Astrocyte (in vitro differentiated cells and primary cell): ENCODE measurements around the gene TATDN3. TPM values are rescaled to one million over a fixed set of nuclear protein-coding genes. Genes with fewer than 3 reads are reported as not detected.

Experiments used
- DNase-seq: peaks from one replicate; pipeline ENCODE4 v3.0.0-alpha.2; 2010; ENCODE audit warnings: low read depth
- FAIRE-seq: peaks from 2 replicates; lab custom pipeline; 2011; peaks lifted over from hg19 to GRCh38; lab: Jason Lieb, UNC
- H2AFZ ChIP-seq: 2 replicates; pipeline ENCODE4 v1.6.0; 2012; ENCODE audit warnings: low read depth, low read length, inconsistent platforms
- H3K27ac ChIP-seq: 2 replicates; pipeline ENCODE4 v1.5.1; 2011; ENCODE audit warnings: low read depth, low read length, inconsistent platforms
- H3K27me3 ChIP-seq: 2 replicates; pipeline ENCODE4 v1.6.0; 2011; ENCODE audit warnings: low read length, inconsistent platforms; ENCODE audit not compliant: insufficient read depth
- H3K36me3 ChIP-seq: 2 replicates; pipeline ENCODE4 v1.5.1; 2011; ENCODE audit warnings: low read length, inconsistent platforms; ENCODE audit not compliant: insufficient read depth
- H3K4me1 ChIP-seq: 2 replicates; pipeline ENCODE4 v1.5.1; 2011; ENCODE audit warnings: low read length, inconsistent platforms; ENCODE audit not compliant: insufficient read depth
- H3K4me2 ChIP-seq: 2 replicates; pipeline ENCODE4 v1.6.0; 2012; ENCODE audit warnings: low read length, inconsistent platforms
- H3K4me3 ChIP-seq: 2 replicates; pipeline ENCODE4 v1.5.1; 2011; ENCODE audit warnings: low read depth, mild to moderate bottlenecking, low read length, inconsistent platforms; ENCODE audit not compliant: insufficient read depth
- H3K79me2 ChIP-seq: 2 replicates; pipeline ENCODE4 v1.6.0; 2012; ENCODE audit warnings: mild to moderate bottlenecking, low read length, inconsistent platforms; ENCODE audit not compliant: insufficient read depth
- H3K9ac ChIP-seq: 2 replicates; pipeline ENCODE4 v1.6.0; 2012; ENCODE audit warnings: mild to moderate bottlenecking, low read length, inconsistent platforms
- H3K9me3 ChIP-seq: 2 replicates; pipeline ENCODE4 v1.5.1; 2012; ENCODE audit warnings: low read depth, mild to moderate bottlenecking, low read length, inconsistent platforms; ENCODE audit not compliant: insufficient read depth
- H4K20me1 ChIP-seq: 2 replicates; pipeline ENCODE4 v1.6.0; 2012; ENCODE audit warnings: low read length, inconsistent platforms; ENCODE audit not compliant: insufficient read depth
- H3K27ac Mint-ChIP-seq: one replicate; pipeline ENCODE4 v1.8.0; 2021; ENCODE audit warnings: mild to moderate bottlenecking, mixed read lengths; ENCODE audit not compliant: unreplicated experiment
- H3K27me3 Mint-ChIP-seq: one replicate; pipeline ENCODE4 v1.8.0; 2021; ENCODE audit warnings: low read depth, mixed read lengths; ENCODE audit not compliant: unreplicated experiment
- H3K36me3 Mint-ChIP-seq: one replicate; pipeline ENCODE4 v1.8.0; 2021; ENCODE audit warnings: low read depth, mixed read lengths; ENCODE audit not compliant: unreplicated experiment
- H3K4me1 Mint-ChIP-seq: one replicate; pipeline ENCODE4 v1.8.0; 2021; ENCODE audit warnings: low read depth, mixed read lengths; ENCODE audit not compliant: unreplicated experiment
- H3K4me3 Mint-ChIP-seq: one replicate; pipeline ENCODE4 v1.8.0; 2021; ENCODE audit warnings: mild to moderate bottlenecking, moderate library complexity, mixed read lengths; ENCODE audit not compliant: unreplicated experiment
- H3K9me3 Mint-ChIP-seq: one replicate; pipeline ENCODE4 v1.8.0; 2021; ENCODE audit warnings: mild to moderate bottlenecking, mixed read lengths; ENCODE audit not compliant: unreplicated experiment
- EZH2 ChIP-seq: IDR thresholded peaks from 2 replicates; pipeline ENCODE4 v1.6.1; 2012; ENCODE audit warnings: mild to moderate bottlenecking, low read length, inconsistent platforms; ENCODE audit not compliant: insufficient read depth
- total RNA-seq: library from RNA; stranded (reverse); gene quantifications from 2 replicates; pipeline ENCODE4 v1.2.1, GENCODE V29; 2021
- TF ChIP-seq, protein P1 (sequence below): IDR thresholded peaks from 2 replicates; pipeline ENCODE4 v1.5.1; 2011; ENCODE audit warnings: low read depth, mild to moderate bottlenecking, inconsistent platforms, low read length, moderate library complexity; ENCODE audit not compliant: insufficient read depth

The TATDN3 gene
- total RNA-seq, 1 donor from 2014 or later = 8.6 TPM

- peaks cover 18% of the 10 kb centered on the region for H4K20me1 ChIP-seq
- no peak for DNase-seq
- H3K36me3 Mint-ChIP-seq = peaks cover 2% of the 10 kb centered on the region
- H3K27me3 Mint-ChIP-seq = no peaks in the 10 kb centered on the region
- H3K79me2 ChIP-seq = peaks cover 34% of the 10 kb centered on the region
- no peak overlapping the region for H3K27ac ChIP-seq
- peaks cover 4% of the 10 kb centered on the region for H3K4me1 Mint-ChIP-seq
- no peak overlapping the region for H3K27ac Mint-ChIP-seq
- no peak overlapping the region for H3K4me3 Mint-ChIP-seq
- H3K36me3 ChIP-seq = no peaks in the 10 kb centered on the region
- peak overlapping the region; percentile 91 for H3K9ac ChIP-seq
- no peak for FAIRE-seq
- no peak for TF ChIP-seq EZH2
- TF ChIP-seq, protein P1, sequence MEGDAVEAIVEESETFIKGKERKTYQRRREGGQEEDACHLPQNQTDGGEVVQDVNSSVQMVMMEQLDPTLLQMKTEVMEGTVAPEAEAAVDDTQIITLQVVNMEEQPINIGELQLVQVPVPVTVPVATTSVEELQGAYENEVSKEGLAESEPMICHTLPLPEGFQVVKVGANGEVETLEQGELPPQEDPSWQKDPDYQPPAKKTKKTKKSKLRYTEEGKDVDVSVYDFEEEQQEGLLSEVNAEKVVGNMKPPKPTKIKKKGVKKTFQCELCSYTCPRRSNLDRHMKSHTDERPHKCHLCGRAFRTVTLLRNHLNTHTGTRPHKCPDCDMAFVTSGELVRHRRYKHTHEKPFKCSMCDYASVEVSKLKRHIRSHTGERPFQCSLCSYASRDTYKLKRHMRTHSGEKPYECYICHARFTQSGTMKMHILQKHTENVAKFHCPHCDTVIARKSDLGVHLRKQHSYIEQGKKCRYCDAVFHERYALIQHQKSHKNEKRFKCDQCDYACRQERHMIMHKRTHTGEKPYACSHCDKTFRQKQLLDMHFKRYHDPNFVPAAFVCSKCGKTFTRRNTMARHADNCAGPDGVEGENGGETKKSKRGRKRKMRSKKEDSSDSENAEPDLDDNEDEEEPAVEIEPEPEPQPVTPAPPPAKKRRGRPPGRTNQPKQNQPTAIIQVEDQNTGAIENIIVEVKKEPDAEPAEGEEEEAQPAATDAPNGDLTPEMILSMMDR = no peak
- H3K4me3 ChIP-seq = peak overlapping the region; percentile 89
- H3K4me1 ChIP-seq = peaks cover 24% of the 10 kb centered on the region
- no peaks in the 10 kb centered on the region for H3K27me3 ChIP-seq
- no peak overlapping the region for H2AFZ ChIP-seq
- H3K9me3 ChIP-seq = no peaks in the 10 kb centered on the region
- H3K4me2 ChIP-seq = peak overlapping the region; percentile 96
- no peaks in the 10 kb centered on the region for H3K9me3 Mint-ChIP-seq
Observed at GRCh38 chr1:212856755-212857154, 65.1 kb downstream of the TATDN3 start.

DNA sequence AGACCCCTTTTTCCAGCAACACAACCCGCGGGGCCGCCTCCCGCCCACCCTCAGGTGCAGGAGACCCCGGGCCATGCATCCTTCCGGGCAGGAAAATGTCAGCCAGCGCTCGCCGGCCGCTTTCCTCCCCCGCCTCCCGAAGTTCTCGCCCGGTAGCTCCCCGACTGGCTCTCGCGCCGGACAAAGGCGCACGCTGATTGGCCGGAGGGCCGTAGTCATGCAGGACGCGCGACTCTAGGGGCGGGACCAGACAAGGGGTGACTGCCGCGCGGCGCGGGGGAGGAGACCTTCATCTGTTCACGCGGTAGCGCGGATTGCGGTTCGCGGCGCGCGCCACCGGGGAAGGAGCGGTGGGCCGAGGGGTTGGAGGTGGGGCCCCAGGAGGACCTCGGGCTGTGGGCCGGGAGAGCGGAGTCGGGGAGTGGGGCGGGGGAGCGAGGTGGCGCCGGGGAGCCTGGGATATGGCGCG, 66.3 kb downstream of the TATDN3 start, which contains the start of gene FLVCR1:
Gene FLVCR1, plus strand, starts transcription at position 284 of the 469 bp plus-strand sequence. Its CDS starts 178 bp downstream, at position 462.
- Mint-ChIP-seq H3K4me1 (peaks cover 4% of the 10 kb centered on the region), H3K27ac (peak within 1 kb of the TSS; percentile 98), H3K36me3 (peaks cover 2% of the 10 kb centered on the region), H3K9me3 (no peaks in the 10 kb centered on the region), H3K27me3 (no peaks in the 10 kb centered on the region), H3K4me3 (no peak within 1 kb of the TSS)
- no peaks in the 10 kb centered on the region for H3K36me3 ChIP-seq
- H4K20me1 ChIP-seq = peaks cover 18% of the 10 kb centered on the region
- peak within 1 kb of the TSS; percentile 91 for H3K9ac ChIP-seq
- FAIRE-seq (no peak), DNase-seq (peak; percentile 89)
- TF ChIP-seq EZH2 = no peak
- TF ChIP-seq, protein P1 = no peak
- H2AFZ ChIP-seq = peak within 1 kb of the TSS; percentile 82
- H3K9me3 ChIP-seq = no peaks in the 10 kb centered on the region
- H3K27ac ChIP-seq = peak within 1 kb of the TSS; percentile 65
- H3K27me3 ChIP-seq = no peaks in the 10 kb centered on the region
- H3K4me1 ChIP-seq = peaks cover 24% of the 10 kb centered on the region
- H3K79me2 ChIP-seq = peaks cover 47% of the 10 kb centered on the region
- H3K4me3 ChIP-seq = peak within 1 kb of the TSS; percentile 89
- H3K4me2 ChIP-seq = peak within 1 kb of the TSS; percentile 96

DNA sequence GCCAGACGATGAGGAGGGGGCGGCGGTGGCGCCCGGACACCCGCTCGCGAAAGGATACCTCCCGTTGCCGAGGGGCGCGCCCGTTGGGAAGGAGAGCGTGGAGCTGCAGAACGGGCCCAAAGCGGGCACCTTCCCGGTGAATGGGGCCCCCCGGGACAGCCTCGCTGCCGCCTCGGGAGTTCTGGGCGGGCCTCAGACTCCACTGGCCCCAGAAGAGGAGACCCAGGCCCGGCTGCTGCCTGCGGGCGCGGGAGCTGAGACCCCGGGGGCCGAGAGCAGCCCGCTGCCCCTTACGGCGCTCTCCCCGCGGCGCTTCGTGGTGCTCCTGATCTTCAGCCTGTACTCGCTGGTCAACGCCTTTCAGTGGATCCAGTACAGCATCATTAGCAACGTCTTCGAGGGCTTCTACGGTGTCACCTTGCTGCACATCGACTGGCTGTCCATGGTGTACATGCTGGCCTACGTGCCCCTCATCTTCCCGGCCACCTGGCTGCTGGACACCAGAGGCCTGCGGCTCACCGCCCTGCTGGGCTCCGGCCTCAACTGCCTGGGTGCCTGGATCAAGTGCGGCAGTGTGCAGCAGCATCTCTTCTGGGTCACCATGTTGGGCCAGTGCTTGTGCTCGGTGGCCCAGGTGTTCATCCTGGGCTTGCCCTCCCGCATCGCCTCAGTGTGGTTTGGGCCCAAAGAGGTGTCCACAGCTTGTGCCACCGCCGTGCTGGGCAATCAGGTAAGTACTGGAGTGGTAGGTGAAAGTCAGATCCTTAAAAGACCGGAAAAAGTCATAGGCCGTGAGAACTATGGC, 67.0 kb downstream of the TATDN3 start:
- peaks cover 4% of the 10 kb centered on the region for H3K4me1 Mint-ChIP-seq
- H3K4me3 Mint-ChIP-seq = no peak overlapping the region
- Histone ChIP-seq H3K27ac (peak overlapping the region; percentile 65), H4K20me1 (peaks cover 20% of the 10 kb centered on the region), H3K4me2 (peak overlapping the region; percentile 96), H2AFZ (peak overlapping the region; percentile 82), H3K36me3 (no peaks in the 10 kb centered on the region), H3K4me1 (peaks cover 24% of the 10 kb centered on the region), H3K9ac (peak overlapping the region; percentile 91), H3K79me2 (peaks cover 52% of the 10 kb centered on the region), H3K27me3 (no peaks in the 10 kb centered on the region), H3K4me3 (peak overlapping the region; percentile 89), H3K9me3 (no peaks in the 10 kb centered on the region)
- no peak for FAIRE-seq
- H3K27ac Mint-ChIP-seq = peak overlapping the region; percentile 98
- no peak for TF ChIP-seq EZH2
- TF ChIP-seq, protein P1 = no peak
- H3K9me3 Mint-ChIP-seq = no peaks in the 10 kb centered on the region
- peaks cover 2% of the 10 kb centered on the region for H3K36me3 Mint-ChIP-seq
- H3K27me3 Mint-ChIP-seq = no peaks in the 10 kb centered on the region
- DNase-seq = peak; percentile 42
